ENCODE measurements around the gene C17orf114.

C17orf114 gene

GRCh38 chr17:4838309-4838785, 36.2 kb upstream of the C17orf114 start:
- FAIRE-seq (no peak), ATAC-seq (no peak), DNase-seq (ENCODE audit: low spot score) (no peak)
- Histone ChIP-seq H3K79me2 (ENCODE audit: insufficient read depth, low read length) (peaks cover 88% of the 10 kb centered on the region), H3K4me1 (ENCODE audit: insufficient read depth, low read length) (peaks cover 62% of the 10 kb centered on the region), H3K27ac (ENCODE audit: extremely low read length, insufficient read depth, low read length) (no peak overlapping the region), H3K9ac (ENCODE audit: insufficient read depth, low read depth, low read length) (no peak overlapping the region), H3K36me3 (replicated peaks in 1 of 2; ENCODE audit: control insufficient read depth in 1 of 2, insufficient read depth in 2 of 2, low read length in 2 of 2) (peaks cover 2 to 19% of the 10 kb centered on the region in 2 experiments; a peak in 3 of 5 replicates), H4K20me1 (ENCODE audit: insufficient read depth, low read length) (peaks cover 34% of the 10 kb centered on the region), H3K4me3 (replicated peaks in 1 of 3; ENCODE audit: insufficient read depth in 1 of 3, low read depth in 2 of 3, low read length in 3 of 3) (no peak overlapping the region), H3K9me3 (ENCODE audit: low read length) (no peaks in the 10 kb centered on the region), H3K4me2 (ENCODE audit: low read depth, low read length) (no peak overlapping the region), H3K27me3 (ENCODE audit: control insufficient read depth in 1 of 2, insufficient read depth in 2 of 2, low read length in 2 of 2) (no peaks in the 10 kb centered on the region), H2AFZ (ENCODE audit: low read length) (no peak overlapping the region)
- BruUV-seq (replicated peaks): no TSS peak
- 98% methylated on average over 3 of the region's 3 CpGs for WGBS (ENCODE audit: low lambda C conversion rate)
- intact Hi-C loops (cut with micrococcal nuclease; ENCODE audit: unreplicated experiment) (loop anchor here (10.0 kb wide), 1 partner anchor 46 kb away; no protein-coding TSS in a partner anchor), in situ Hi-C loops (cut with HindIII; ENCODE audit: extremely low pct_ligation_motif_present, low pct_unique_long_range_greater_than_20kb) (no loop called here)
- POLR2A ChIA-PET: interaction anchor here (0.9 to 1.4 kb wide), 2 partner anchors 32 to 129 kb away, joined by 3 read pairs; partner anchors contain the start of gene PLD2
- CTCF ChIA-PET (ENCODE audit: low intra/inter-chr PET ratio, low total read pairs): no interaction called here
- TF ChIP-seq XBP1 (CRISPR knock-in tag; IDR thresholded peaks at IDR 0.05) (no peak), ZBTB7B (CRISPR knock-in tag; IDR thresholded peaks at IDR 0.05) (no peak), ZFYVE20 (CRISPR knock-in tag; IDR thresholded peaks at IDR 0.05; ENCODE audit: borderline replicate concordance, low read depth) (no peak), ZNF407 (CRISPR knock-in tag; IDR thresholded peaks at IDR 0.05; ENCODE audit: not compliant biosample characterization) (no peak), GRHL1 (CRISPR knock-in tag; conservative IDR thresholded peaks at IDR 0.05) (no peak), ATAD3A (CRISPR knock-in tag; IDR thresholded peaks at IDR 0.05) (no peak), SUZ12 (IDR thresholded peaks at IDR 0.05; ENCODE audit: low read depth, low read length) (no peak), NFKBIZ (CRISPR knock-in tag; IDR thresholded peaks at IDR 0.05) (no peak), ARID2 (CRISPR knock-in tag; IDR thresholded peaks at IDR 0.05; ENCODE audit: borderline replicate concordance) (no peak), KDM6A (CRISPR knock-in tag; IDR thresholded peaks at IDR 0.05; ENCODE audit: low read depth) (no peak)
- TF ChIP-seq, protein P1, sequence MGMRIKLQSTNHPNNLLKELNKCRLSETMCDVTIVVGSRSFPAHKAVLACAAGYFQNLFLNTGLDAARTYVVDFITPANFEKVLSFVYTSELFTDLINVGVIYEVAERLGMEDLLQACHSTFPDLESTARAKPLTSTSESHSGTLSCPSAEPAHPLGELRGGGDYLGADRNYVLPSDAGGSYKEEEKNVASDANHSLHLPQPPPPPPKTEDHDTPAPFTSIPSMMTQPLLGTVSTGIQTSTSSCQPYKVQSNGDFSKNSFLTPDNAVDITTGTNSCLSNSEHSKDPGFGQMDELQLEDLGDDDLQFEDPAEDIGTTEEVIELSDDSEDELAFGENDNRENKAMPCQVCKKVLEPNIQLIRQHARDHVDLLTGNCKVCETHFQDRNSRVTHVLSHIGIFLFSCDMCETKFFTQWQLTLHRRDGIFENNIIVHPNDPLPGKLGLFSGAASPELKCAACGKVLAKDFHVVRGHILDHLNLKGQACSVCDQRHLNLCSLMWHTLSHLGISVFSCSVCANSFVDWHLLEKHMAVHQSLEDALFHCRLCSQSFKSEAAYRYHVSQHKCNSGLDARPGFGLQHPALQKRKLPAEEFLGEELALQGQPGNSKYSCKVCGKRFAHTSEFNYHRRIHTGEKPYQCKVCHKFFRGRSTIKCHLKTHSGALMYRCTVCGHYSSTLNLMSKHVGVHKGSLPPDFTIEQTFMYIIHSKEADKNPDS (CRISPR knock-in tag; IDR thresholded peaks at IDR 0.05): no peak
